WTC11 (cell line): ENCODE results near the gene ANK2.
A peak's percentile ranks its signal among the peaks of the same experiment; 100 is the strongest.

Experiments
- CTCF ChIP-seq: fragments of 200-600 bp; IDR thresholded peaks from 2 replicates; pipeline ENCODE4 v1.8.0; 2022; ENCODE audit warnings: antibody characterized with exemption
- E2F5 ChIP-seq: sonication (generic); formaldehyde crosslinking; IDR thresholded peaks from 2 replicates; pipeline ENCODE4 v1.8.1; 2022; ENCODE audit warnings: mild to moderate bottlenecking, moderate library complexity, missing genetic modification reagents
- GTF2I ChIP-seq: fragments of 250-450 bp; sonication (Bioruptor Pico); conservative IDR thresholded peaks from 2 replicates; pipeline ENCODE4 v1.4.0; 2021; ENCODE audit warnings: mild to moderate bottlenecking
- USF2 ChIP-seq: sonication (generic); formaldehyde crosslinking; IDR thresholded peaks from 2 replicates; pipeline ENCODE4 v1.8.1; 2023; ENCODE audit warnings: mild to moderate bottlenecking, missing genetic modification reagents, moderate library complexity
- TF ChIP-seq, protein P1 (sequence below): sonication (generic); formaldehyde crosslinking; IDR thresholded peaks from 2 replicates; pipeline ENCODE4 v1.8.0; 2022; ENCODE audit warnings: mild to moderate bottlenecking, missing genetic modification reagents
- TF ChIP-seq, protein P2 (sequence below): fragments of 250-450 bp; sonication (Bioruptor Pico); IDR thresholded peaks from 2 replicates; pipeline ENCODE4 v1.9.0; 2021; ENCODE audit warnings: mild to moderate bottlenecking

- TF ChIP-seq USF2 (CRISPR knock-in tag) (no peak), CTCF (peak; percentile 58), E2F5 (CRISPR knock-in tag) (no peak), GTF2I (CRISPR knock-in tag) (no peak)
- TF ChIP-seq, protein P1, sequence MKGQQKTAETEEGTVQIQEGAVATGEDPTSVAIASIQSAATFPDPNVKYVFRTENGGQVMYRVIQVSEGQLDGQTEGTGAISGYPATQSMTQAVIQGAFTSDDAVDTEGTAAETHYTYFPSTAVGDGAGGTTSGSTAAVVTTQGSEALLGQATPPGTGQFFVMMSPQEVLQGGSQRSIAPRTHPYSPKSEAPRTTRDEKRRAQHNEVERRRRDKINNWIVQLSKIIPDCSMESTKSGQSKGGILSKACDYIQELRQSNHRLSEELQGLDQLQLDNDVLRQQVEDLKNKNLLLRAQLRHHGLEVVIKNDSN (CRISPR knock-in tag) = no peak
- TF ChIP-seq, protein P2, sequence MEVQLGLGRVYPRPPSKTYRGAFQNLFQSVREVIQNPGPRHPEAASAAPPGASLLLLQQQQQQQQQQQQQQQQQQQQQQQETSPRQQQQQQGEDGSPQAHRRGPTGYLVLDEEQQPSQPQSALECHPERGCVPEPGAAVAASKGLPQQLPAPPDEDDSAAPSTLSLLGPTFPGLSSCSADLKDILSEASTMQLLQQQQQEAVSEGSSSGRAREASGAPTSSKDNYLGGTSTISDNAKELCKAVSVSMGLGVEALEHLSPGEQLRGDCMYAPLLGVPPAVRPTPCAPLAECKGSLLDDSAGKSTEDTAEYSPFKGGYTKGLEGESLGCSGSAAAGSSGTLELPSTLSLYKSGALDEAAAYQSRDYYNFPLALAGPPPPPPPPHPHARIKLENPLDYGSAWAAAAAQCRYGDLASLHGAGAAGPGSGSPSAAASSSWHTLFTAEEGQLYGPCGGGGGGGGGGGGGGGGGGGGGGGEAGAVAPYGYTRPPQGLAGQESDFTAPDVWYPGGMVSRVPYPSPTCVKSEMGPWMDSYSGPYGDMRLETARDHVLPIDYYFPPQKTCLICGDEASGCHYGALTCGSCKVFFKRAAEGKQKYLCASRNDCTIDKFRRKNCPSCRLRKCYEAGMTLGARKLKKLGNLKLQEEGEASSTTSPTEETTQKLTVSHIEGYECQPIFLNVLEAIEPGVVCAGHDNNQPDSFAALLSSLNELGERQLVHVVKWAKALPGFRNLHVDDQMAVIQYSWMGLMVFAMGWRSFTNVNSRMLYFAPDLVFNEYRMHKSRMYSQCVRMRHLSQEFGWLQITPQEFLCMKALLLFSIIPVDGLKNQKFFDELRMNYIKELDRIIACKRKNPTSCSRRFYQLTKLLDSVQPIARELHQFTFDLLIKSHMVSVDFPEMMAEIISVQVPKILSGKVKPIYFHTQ (CRISPR knock-in tag) = no peak
Measured at GRCh38 chr4:113094802-113095201, 45.3 kb downstream of the ANK2 start.
